GM18861 (cell line): ENCODE measurements around the gene BABAM2.
"Not testable (repeated sequence)": the region's sequence is repeated elsewhere in the genome, so short reads cannot be mapped to it uniquely, and the experiment has no call there.

ENCODE experiments used
- ATAC-seq: cut with Tn5 transposase; IDR thresholded peaks from one replicate; pipeline ENCODE4 v1.9.1; 2021; ENCODE audit not compliant: unreplicated experiment

The BABAM2 gene

GRCh38 chr2:28101123-28101522 lies 210.6 kb downstream of the BABAM2 start:
- ATAC-seq = no peak

- no peak for ATAC-seq
Observed at GRCh38 chr2:28101892-28102291, 211.4 kb downstream of the BABAM2 start.

- no peak for ATAC-seq
Observed at GRCh38 chr2:28102455-28102874, 211.9 kb downstream of the BABAM2 start.

- ATAC-seq = no peak
Observed at GRCh38 chr2:28103611-28104010, 213.1 kb downstream of the BABAM2 start.

- ATAC-seq = no peak
Observed at GRCh38 chr2:28108143-28108542, 217.6 kb downstream of the BABAM2 start.

GRCh38 chr2:28113771-28114170 lies 223.2 kb downstream of the BABAM2 start:
- ATAC-seq = not testable (repeated sequence)

GRCh38 chr2:28117104-28117596 lies 226.6 kb downstream of the BABAM2 start:
- no peak for ATAC-seq

GRCh38 chr2:28119631-28120030 lies 229.1 kb downstream of the BABAM2 start:
- ATAC-seq = no peak

- ATAC-seq = no peak
Observed at GRCh38 chr2:28128281-28128950, 237.9 kb downstream of the BABAM2 start.

GRCh38 chr2:28129955-28130695 lies 239.6 kb downstream of the BABAM2 start:
- ATAC-seq = no peak

GRCh38 chr2:28133778-28134177 lies 243.2 kb downstream of the BABAM2 start:
- no peak for ATAC-seq

GRCh38 chr2:28134262-28134812 lies 243.8 kb downstream of the BABAM2 start:
- no peak for ATAC-seq

- no peak for ATAC-seq
Observed at GRCh38 chr2:28134857-28135256, 244.3 kb downstream of the BABAM2 start.

- no peak for ATAC-seq
Observed at GRCh38 chr2:28135324-28135723, 244.8 kb downstream of the BABAM2 start.

- no peak for ATAC-seq
Observed at GRCh38 chr2:28135799-28136198, 245.3 kb downstream of the BABAM2 start.

GRCh38 chr2:28136556-28136955 lies 246.0 kb downstream of the BABAM2 start:
- no peak for ATAC-seq

GRCh38 chr2:28137221-28137620 lies 246.7 kb downstream of the BABAM2 start:
- no peak for ATAC-seq

- no peak for ATAC-seq
Observed at GRCh38 chr2:28142386-28142785, 251.9 kb downstream of the BABAM2 start.

GRCh38 chr2:28148000-28148399 lies 257.5 kb downstream of the BABAM2 start:
- ATAC-seq = no peak

- no peak for ATAC-seq
Observed at GRCh38 chr2:28148566-28148965, 258.0 kb downstream of the BABAM2 start.

GRCh38 chr2:28150236-28150915 lies 259.8 kb downstream of the BABAM2 start:
- no peak for ATAC-seq
